NCI-H345 treated with DMSO at 0.1 percent for 48 hours (cell line): ENCODE data around the gene PCLO.
"Not testable (repeated sequence)": the region's sequence is repeated elsewhere in the genome, so short reads cannot be mapped to it uniquely, and the experiment has no call there.

Source experiments
- DNase-seq: peaks from one replicate; lab custom pipeline; 2025; ENCODE audit not compliant: unreplicated experiment; lab: John Stamatoyannopoulos, UW

Gene PCLO

GRCh38 chr7:83055197-83055596, 107.5 kb downstream of the PCLO start:
- no peak for DNase-seq

GRCh38 chr7:83054472-83054871, 108.2 kb downstream of the PCLO start:
- no peak for DNase-seq

- no peak for DNase-seq
These were observed 108.7 kb downstream of the PCLO start for GRCh38 chr7:83053965-83054364.

GRCh38 chr7:83040484-83040883, 122.2 kb downstream of the PCLO start:
- DNase-seq, result no peak

- DNase-seq, result no peak
These were observed 123.9 kb downstream of the PCLO start for GRCh38 chr7:83038787-83039186.

- DNase-seq, result no peak
These were observed 125.8 kb downstream of the PCLO start for GRCh38 chr7:83036721-83037380.

GRCh38 chr7:83036130-83036529, 126.6 kb downstream of the PCLO start:
- DNase-seq, result no peak

GRCh38 chr7:83032195-83032594, 130.5 kb downstream of the PCLO start:
- DNase-seq, result no peak

GRCh38 chr7:83023817-83024665, 138.6 kb downstream of the PCLO start:
- DNase-seq, result not testable (repeated sequence)

GRCh38 chr7:83021032-83021431, 141.7 kb downstream of the PCLO start:
- no peak for DNase-seq

- DNase-seq, result no peak
These were observed 142.5 kb downstream of the PCLO start for GRCh38 chr7:83020161-83020560.

- no peak for DNase-seq
These were observed 146.8 kb downstream of the PCLO start for GRCh38 chr7:83015916-83016315.

GRCh38 chr7:83014546-83014945, 148.1 kb downstream of the PCLO start:
- no peak for DNase-seq

- no peak for DNase-seq
These were observed 150.7 kb downstream of the PCLO start for GRCh38 chr7:83011954-83012353.

- DNase-seq, result no peak
These were observed 157.3 kb downstream of the PCLO start for GRCh38 chr7:83005410-83005809.

- no peak for DNase-seq
These were observed 161.2 kb downstream of the PCLO start for GRCh38 chr7:83001362-83002040.

GRCh38 chr7:82998436-82998835, 164.2 kb downstream of the PCLO start:
- no peak for DNase-seq

- DNase-seq, result no peak
These were observed 177.4 kb downstream of the PCLO start for GRCh38 chr7:82985144-82985802.

- no peak for DNase-seq
These were observed 182.4 kb downstream of the PCLO start for GRCh38 chr7:82980130-82980788.

- no peak for DNase-seq
These were observed 186.7 kb downstream of the PCLO start for GRCh38 chr7:82975811-82976468.
